Sigmoid colon (tissue), 4 donors: Measurements from ENCODE around the gene GRID2.

Experiments used
- CTCF ChIP-seq, 4 experiments: fragments of 450-650 bp in 3 of 4; fragments of 200-600 bp in 1 of 4; IDR thresholded peaks; one replicate each; pipeline ENCODE4 v1.5.1; 2016 to 2019; ENCODE audit warnings: antibody characterized with exemption in 4 of 4, mild to moderate bottlenecking in 3 of 4, moderate library complexity in 2 of 4
- EP300 ChIP-seq, 4 donors: sonication (generic); formaldehyde crosslinking; IDR thresholded peaks; one replicate each; pipeline ENCODE4 v1.6.1; 2017; ENCODE audit warnings: antibody characterized with exemption in 4 of 4
- POLR2AphosphoS5 ChIP-seq, 4 donors: sonication (generic); formaldehyde crosslinking; IDR thresholded peaks; one replicate each; pipeline ENCODE4 v1.6.1; 2017; ENCODE audit warnings: antibody characterized with exemption in 4 of 4

DNA sequence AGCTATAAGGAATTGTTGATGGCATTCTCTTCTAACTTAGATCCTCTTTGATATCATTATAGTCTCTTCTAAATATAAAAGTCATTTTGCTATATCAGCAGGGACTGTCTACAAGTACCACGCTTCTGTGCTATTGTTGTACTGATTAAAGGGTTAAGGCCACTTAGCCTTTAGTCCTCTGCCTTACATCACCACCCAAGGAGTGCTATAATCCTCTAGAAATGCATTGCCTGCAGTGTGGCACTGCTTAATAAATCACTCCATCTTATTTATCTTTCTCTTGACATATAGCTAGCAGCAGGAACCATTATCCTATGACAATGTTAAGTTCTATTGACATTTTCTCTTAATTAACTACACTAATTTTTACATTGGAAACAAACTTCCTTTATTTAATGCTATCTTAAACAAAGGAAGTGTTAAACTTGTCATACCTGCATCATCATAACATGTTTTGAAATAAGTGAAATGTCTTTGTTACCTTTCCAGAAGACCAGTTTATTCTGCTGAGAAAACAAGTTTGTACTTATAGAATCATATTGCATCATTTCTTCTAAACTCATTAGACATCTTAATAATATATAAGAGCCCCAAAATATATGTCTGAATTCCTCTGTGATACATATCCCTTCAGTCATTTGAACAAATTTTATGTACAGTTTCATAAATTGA, 1163.9 kb downstream of the GRID2 start:
- TF ChIP-seq POLR2AphosphoS5 (IDR thresholded peaks at IDR 0.05) = no peak
- no peak for TF ChIP-seq CTCF (IDR thresholded peaks at IDR 0.05)
- TF ChIP-seq EP300 (IDR thresholded peaks at IDR 0.05) = no peak
